Activated CD8-positive, alpha-beta T cell treated with anti-CD3 and anti-CD28 coated beads, Interleukin-2, amount 10 ng/mL, durations not matched to agents 7 days and 5 days (primary cell): ENCODE measurements around the gene CHST1. TPM values are rescaled to one million over a fixed set of nuclear protein-coding genes. Genes with fewer than 3 reads are reported as not detected.

ENCODE experiments used
- ATAC-seq: fragments of 150-1000 bp; cut with Tn5 transposase; one replicate; pipeline ENCODE4 v1.10.0; 2021; ENCODE audit warnings: moderate library complexity
- CTCF ChIA-PET: fragments of 350-600 bp; sonication (Branson Sonifier 250); formaldehyde crosslinking; loops from one replicate; lab custom pipeline; 2021; ENCODE audit warnings: antibody characterized with exemption; lab: Charles Lee
- POLR2A ChIA-PET: fragments of 350-600 bp; sonication (Branson Sonifier 250); formaldehyde crosslinking; loops from one replicate; lab custom pipeline; 2021; ENCODE audit warnings: antibody characterized with exemption; lab: Charles Lee
- DNase-seq: peaks from one replicate; pipeline ENCODE4 v3.0.0-alpha.2; 2020
- H3K27ac Mint-ChIP-seq: one replicate; pipeline ENCODE4 v1.8.0; 2021; ENCODE audit warnings: mild to moderate bottlenecking, mixed read lengths
- H3K27me3 Mint-ChIP-seq: one replicate; pipeline ENCODE4 v1.8.0; 2021; ENCODE audit warnings: low read depth, mixed read lengths
- H3K36me3 Mint-ChIP-seq: one replicate; pipeline ENCODE4 v1.8.0; 2021; ENCODE audit warnings: low read depth, mixed read lengths
- H3K4me1 Mint-ChIP-seq: one replicate; pipeline ENCODE4 v1.8.0; 2021; ENCODE audit warnings: low read depth, mixed read lengths
- H3K4me3 Mint-ChIP-seq: one replicate; pipeline ENCODE4 v1.8.0; 2021; ENCODE audit warnings: mild to moderate bottlenecking, mixed read lengths
- H3K9me3 Mint-ChIP-seq: one replicate; pipeline ENCODE4 v1.8.0; 2022; ENCODE audit warnings: mixed read lengths; ENCODE audit not compliant: insufficient read depth
- total RNA-seq, 2 experiments: library from RNA; stranded (reverse); gene quantifications; one replicate each; pipeline ENCODE4 v1.2.3, GENCODE V29; 2021

CHST1 gene
- total RNA-seq, 2 experiments from 2014 or later = not detected

GRCh38 chr11:45622283-45622682 is 43.1 kb downstream of the CHST1 start:
- H3K27me3 Mint-ChIP-seq = peaks cover 10% of the 10 kb centered on the region
- no peaks in the 10 kb centered on the region for H3K9me3 Mint-ChIP-seq
- no peak overlapping the region for H3K4me3 Mint-ChIP-seq
- DNase-seq (no peak), ATAC-seq (no peak)
- H3K27ac Mint-ChIP-seq = no peak overlapping the region
- H3K4me1 Mint-ChIP-seq = no peaks in the 10 kb centered on the region
- CTCF ChIA-PET = no interaction called here
- POLR2A ChIA-PET = no interaction called here
- H3K36me3 Mint-ChIP-seq = no peaks in the 10 kb centered on the region

GRCh38 chr11:45621588-45621987 is 43.8 kb downstream of the CHST1 start:
- Mint-ChIP-seq H3K4me3 (no peak overlapping the region), H3K27ac (no peak overlapping the region), H3K4me1 (no peaks in the 10 kb centered on the region), H3K27me3 (peaks cover 10% of the 10 kb centered on the region), H3K9me3 (no peaks in the 10 kb centered on the region), H3K36me3 (no peaks in the 10 kb centered on the region)
- no peak for DNase-seq
- no peak for ATAC-seq
- POLR2A ChIA-PET = no interaction called here
- CTCF ChIA-PET = no interaction called here

- H3K27me3 Mint-ChIP-seq = peaks cover 12% of the 10 kb centered on the region
- no peak overlapping the region for H3K27ac Mint-ChIP-seq
- DNase-seq (no peak), ATAC-seq (no peak)
- POLR2A ChIA-PET = no interaction called here
- no peaks in the 10 kb centered on the region for H3K36me3 Mint-ChIP-seq
- H3K4me3 Mint-ChIP-seq = no peak overlapping the region
- H3K9me3 Mint-ChIP-seq = no peaks in the 10 kb centered on the region
- CTCF ChIA-PET = no interaction called here
- no peaks in the 10 kb centered on the region for H3K4me1 Mint-ChIP-seq
Observed at GRCh38 chr11:45620243-45620642, 45.2 kb downstream of the CHST1 start.

- Mint-ChIP-seq H3K4me1 (no peaks in the 10 kb centered on the region), H3K4me3 (no peak overlapping the region), H3K9me3 (no peaks in the 10 kb centered on the region), H3K27ac (no peak overlapping the region), H3K27me3 (peaks cover 14% of the 10 kb centered on the region), H3K36me3 (no peaks in the 10 kb centered on the region)
- POLR2A ChIA-PET = no interaction called here
- DNase-seq (no peak), ATAC-seq (no peak)
- CTCF ChIA-PET = no interaction called here
Observed at GRCh38 chr11:45618897-45619296, 46.5 kb downstream of the CHST1 start.

GRCh38 chr11:45617871-45618601 is 47.4 kb downstream of the CHST1 start:
- Mint-ChIP-seq H3K36me3 (no peaks in the 10 kb centered on the region), H3K27ac (no peak overlapping the region), H3K27me3 (peaks cover 15% of the 10 kb centered on the region), H3K4me1 (no peaks in the 10 kb centered on the region), H3K9me3 (no peaks in the 10 kb centered on the region), H3K4me3 (no peak overlapping the region)
- DNase-seq (no peak), ATAC-seq (no peak)
- ChIA-PET CTCF (no interaction called here), POLR2A (no interaction called here)

- Mint-ChIP-seq H3K9me3 (no peaks in the 10 kb centered on the region), H3K27ac (no peak overlapping the region), H3K4me1 (no peaks in the 10 kb centered on the region), H3K27me3 (peaks cover 19% of the 10 kb centered on the region), H3K4me3 (no peak overlapping the region), H3K36me3 (no peaks in the 10 kb centered on the region)
- ChIA-PET CTCF (no interaction called here), POLR2A (no interaction called here)
- no peak for DNase-seq
- no peak for ATAC-seq
Observed at GRCh38 chr11:45616802-45617549, 48.4 kb downstream of the CHST1 start.

- no peak for ATAC-seq
- no peaks in the 10 kb centered on the region for H3K36me3 Mint-ChIP-seq
Observed at GRCh38 chr11:45615182-45615792, 50.1 kb downstream of the CHST1 start.

GRCh38 chr11:45614196-45614828 is 51.1 kb downstream of the CHST1 start:
- no peaks in the 10 kb centered on the region for H3K9me3 Mint-ChIP-seq
- no peaks in the 10 kb centered on the region for H3K4me1 Mint-ChIP-seq
- H3K4me3 Mint-ChIP-seq = no peak overlapping the region
- H3K27me3 Mint-ChIP-seq = peaks cover 19% of the 10 kb centered on the region
- ChIA-PET CTCF (no interaction called here), POLR2A (no interaction called here)
- ATAC-seq (no peak), DNase-seq (no peak)
- no peaks in the 10 kb centered on the region for H3K36me3 Mint-ChIP-seq
- H3K27ac Mint-ChIP-seq = no peak overlapping the region

More at GRCh38 chr11:45615182-45615792, 50.1 kb downstream of the CHST1 start:
- ChIA-PET POLR2A (no interaction called here), CTCF (no interaction called here)
- DNase-seq = no peak
- H3K9me3 Mint-ChIP-seq = no peaks in the 10 kb centered on the region
- no peak overlapping the region for H3K27ac Mint-ChIP-seq
- H3K27me3 Mint-ChIP-seq = peaks cover 18% of the 10 kb centered on the region
- H3K4me3 Mint-ChIP-seq = no peak overlapping the region
- no peaks in the 10 kb centered on the region for H3K4me1 Mint-ChIP-seq

- POLR2A ChIA-PET = no interaction called here
- H3K36me3 Mint-ChIP-seq = no peaks in the 10 kb centered on the region
- H3K27ac Mint-ChIP-seq = no peak overlapping the region
- no peak overlapping the region for H3K4me3 Mint-ChIP-seq
- H3K9me3 Mint-ChIP-seq = no peaks in the 10 kb centered on the region
- H3K4me1 Mint-ChIP-seq = no peaks in the 10 kb centered on the region
- CTCF ChIA-PET = interaction anchor here (1.3 kb wide), 1 partner anchor 161 kb away, joined by 3 read pairs; no protein-coding TSS in a partner anchor
- H3K27me3 Mint-ChIP-seq = peaks cover 14% of the 10 kb centered on the region
- ATAC-seq (no peak), DNase-seq (no peak)
Observed at GRCh38 chr11:45610627-45611026, 54.8 kb downstream of the CHST1 start.

- no peaks in the 10 kb centered on the region for H3K4me1 Mint-ChIP-seq
- H3K36me3 Mint-ChIP-seq = no peaks in the 10 kb centered on the region
Observed at GRCh38 chr11:45609902-45610301, 55.5 kb downstream of the CHST1 start.

GRCh38 chr11:45609337-45609736 is 56.1 kb downstream of the CHST1 start:
- Mint-ChIP-seq H3K36me3 (no peaks in the 10 kb centered on the region), H3K27ac (no peak overlapping the region), H3K27me3 (peaks cover 16% of the 10 kb centered on the region), H3K9me3 (no peaks in the 10 kb centered on the region), H3K4me1 (no peaks in the 10 kb centered on the region), H3K4me3 (no peak overlapping the region)
- ATAC-seq = no peak
- no peak for DNase-seq
- ChIA-PET POLR2A (no interaction called here), CTCF (no interaction called here)

More at GRCh38 chr11:45609902-45610301, 55.5 kb downstream of the CHST1 start:
- Mint-ChIP-seq H3K27me3 (peaks cover 16% of the 10 kb centered on the region), H3K9me3 (no peaks in the 10 kb centered on the region), H3K4me3 (no peak overlapping the region), H3K27ac (no peak overlapping the region)
- ATAC-seq (no peak), DNase-seq (no peak)
- ChIA-PET POLR2A (no interaction called here), CTCF (no interaction called here)

GRCh38 chr11:45607995-45608394 is 57.4 kb downstream of the CHST1 start:
- Mint-ChIP-seq H3K9me3 (no peaks in the 10 kb centered on the region), H3K4me1 (no peaks in the 10 kb centered on the region), H3K36me3 (no peaks in the 10 kb centered on the region), H3K27me3 (peaks cover 22% of the 10 kb centered on the region), H3K27ac (no peak overlapping the region), H3K4me3 (no peak overlapping the region)
- ChIA-PET CTCF (no interaction called here), POLR2A (no interaction called here)
- DNase-seq (no peak), ATAC-seq (no peak)
